ENCODE measurements around the gene MFN2.

MFN2 gene

GRCh38 chr1:12048372-12048771, 68.1 kb downstream of the MFN2 start:
- H3K4me1 ChIP-seq (ENCODE audit: control insufficient read depth, insufficient read depth, low read length), result no peaks in the 10 kb centered on the region
- H3K9me3 ChIP-seq (ENCODE audit: control insufficient read depth, insufficient read depth, low read depth, low read length), result no peaks in the 10 kb centered on the region
- no peak for TF ChIP-seq FEZF1 (tag by site-specific recombination; IDR thresholded peaks at IDR 0.05)
- no peak for TF ChIP-seq ZBTB49 (tag by site-specific recombination; IDR thresholded peaks at IDR 0.05; ENCODE audit: low read depth)
- no peak for TF ChIP-seq ZSCAN4 (tag by site-specific recombination; IDR thresholded peaks at IDR 0.05)
- TF ChIP-seq ZNF701 (tag by site-specific recombination; IDR thresholded peaks at IDR 0.05), result no peak
- TF ChIP-seq GLI4 (tag by site-specific recombination; IDR thresholded peaks at IDR 0.05), result no peak
- TF ChIP-seq ZNF23 (tag by site-specific recombination; IDR thresholded peaks at IDR 0.05; ENCODE audit: borderline replicate concordance), result no peak
- TF ChIP-seq ZNF394 (tag by site-specific recombination; IDR thresholded peaks at IDR 0.05; ENCODE audit: borderline replicate concordance), result no peak
- TF ChIP-seq ZNF324 (tag by site-specific recombination; IDR thresholded peaks at IDR 0.05), result no peak
- TF ChIP-seq ZFHX2 (tag by site-specific recombination; conservative IDR thresholded peaks at IDR 0.05), result no peak
- no peak for TF ChIP-seq ZBTB21 (tag by site-specific recombination; IDR thresholded peaks at IDR 0.05)
- no peak for TF ChIP-seq BCL11A (tag by site-specific recombination; IDR thresholded peaks at IDR 0.05; ENCODE audit: low read depth)
- TF ChIP-seq ZNF639 (tag by site-specific recombination; IDR thresholded peaks at IDR 0.05), result no peak
- TF ChIP-seq ZNF174 (tag by site-specific recombination; IDR thresholded peaks at IDR 0.05), result no peak
- no peak for TF ChIP-seq ZBTB44 (tag by site-specific recombination; IDR thresholded peaks at IDR 0.05)
- TF ChIP-seq ZFP69B (tag by site-specific recombination; IDR thresholded peaks at IDR 0.05), result no peak
- no peak for TF ChIP-seq ZNF280C (tag by site-specific recombination; IDR thresholded peaks at IDR 0.05)
- CTCF ChIA-PET, result interaction anchor here (0.7 kb wide), 1 partner anchor 9 kb away, joined by 4 read pairs; no protein-coding TSS in a partner anchor
- no peak overlapping the region for H3K4me3 ChIP-seq (ENCODE audit: low read depth, low read length)
- no peak overlapping the region for H3K27ac ChIP-seq (ENCODE audit: extremely low read depth, low read depth, low read length)
- POLR2A ChIA-PET, result no interaction called here
- no peaks in the 10 kb centered on the region for H3K36me3 ChIP-seq (ENCODE audit: control insufficient read depth in 2 of 2, insufficient read depth in 1 of 2, low read length in 2 of 2)

- POLR2A ChIA-PET, result no interaction called here
- Histone ChIP-seq H3K9me3 (ENCODE audit: control insufficient read depth, insufficient read depth, low read depth, low read length) (no peaks in the 10 kb centered on the region), H3K27ac (ENCODE audit: extremely low read depth, low read depth, low read length) (no peak overlapping the region), H3K4me3 (ENCODE audit: low read depth, low read length) (no peak overlapping the region), H3K36me3 (ENCODE audit: control insufficient read depth in 2 of 2, insufficient read depth in 1 of 2, low read length in 2 of 2) (no peaks in the 10 kb centered on the region), H3K4me1 (ENCODE audit: control insufficient read depth, insufficient read depth, low read length) (no peaks in the 10 kb centered on the region)
- CTCF ChIA-PET, result no interaction called here
- TF ChIP-seq GLIS1 (tag by site-specific recombination; IDR thresholded peaks at IDR 0.05) (peak; percentile 7; the same call in 1 of the 2 replicates), HOXD13 (CRISPR knock-in tag; IDR thresholded peaks at IDR 0.05; ENCODE audit: borderline replicate concordance) (no peak), ZNF248 (tag by site-specific recombination; IDR thresholded peaks at IDR 0.05) (no peak), ZIC2 (tag by site-specific recombination; IDR thresholded peaks at IDR 0.05) (peak; percentile 49; the same call in 1 of the 2 replicates), ZNF518A (tag by site-specific recombination; conservative IDR thresholded peaks at IDR 0.05; ENCODE audit: low read depth) (no peak)
Measured at GRCh38 chr1:12049616-12050015, 69.4 kb downstream of the MFN2 start.
